NCI-H69 (cell line): ENCODE data around the gene SYTL1.
"Not testable (repeated sequence)": the region's sequence is repeated elsewhere in the genome, so short reads cannot be mapped to it uniquely, and the experiment has no call there.

Source experiments
- DNase-seq: peaks from one replicate; lab custom pipeline; 2025; lab: John Stamatoyannopoulos, UW

The SYTL1 gene

GRCh38 chr1:27384797-27385196, 43.0 kb downstream of the SYTL1 start:
- DNase-seq = not testable (repeated sequence)

GRCh38 chr1:27388337-27389005, 46.6 kb downstream of the SYTL1 start:
- DNase-seq = peak; percentile 74

- peak; percentile 68 for DNase-seq
Measured at GRCh38 chr1:27391511-27392095, 49.8 kb downstream of the SYTL1 start.

- DNase-seq = peak; percentile 92
Measured at GRCh38 chr1:27392096-27392777, 50.4 kb downstream of the SYTL1 start, which contains the start of gene GPR3. TSS of gene GPR3 (plus strand) at chr1:27392622. CDS start at chr1:27393799, 1,177 bp downstream.

- peak; percentile 23 for DNase-seq
Measured at GRCh38 chr1:27392778-27393635, 51.2 kb downstream of the SYTL1 start.

GRCh38 chr1:27393641-27394281, 51.9 kb downstream of the SYTL1 start:
- DNase-seq = no peak

GRCh38 chr1:27394282-27394658, 52.4 kb downstream of the SYTL1 start:
- no peak for DNase-seq

- no peak for DNase-seq
Measured at GRCh38 chr1:27394925-27395324, 53.1 kb downstream of the SYTL1 start.

- DNase-seq = peak; percentile 68
Measured at GRCh38 chr1:27395441-27396195, 53.8 kb downstream of the SYTL1 start.

- no peak for DNase-seq
Measured at GRCh38 chr1:27397110-27397509, 55.3 kb downstream of the SYTL1 start.

GRCh38 chr1:27397749-27398148, 55.9 kb downstream of the SYTL1 start:
- DNase-seq = no peak

GRCh38 chr1:27398405-27399149, 56.8 kb downstream of the SYTL1 start:
- peak; percentile 53 for DNase-seq

- peak; percentile 73 for DNase-seq
Measured at GRCh38 chr1:27399251-27400025, 57.6 kb downstream of the SYTL1 start.

- DNase-seq = peak; percentile 61
Measured at GRCh38 chr1:27400082-27400962, 58.5 kb downstream of the SYTL1 start.

GRCh38 chr1:27400963-27401341, 59.1 kb downstream of the SYTL1 start:
- DNase-seq = no peak

GRCh38 chr1:27402349-27402754, 60.5 kb downstream of the SYTL1 start:
- peak; percentile 30 for DNase-seq

GRCh38 chr1:27403065-27403726, 61.4 kb downstream of the SYTL1 start:
- peak; percentile 2 for DNase-seq
